ENCODE data around the gene CCDC33. TPM values are rescaled to one million over a fixed set of nuclear protein-coding genes. Genes with fewer than 3 reads are reported as not detected.

Gene CCDC33
- total and polyA plus RNA-seq, 10 of the 15 experiments (the other 5 are each of a cell fraction or from before 2014, with no cell fraction given) = 0.57 to 5.8 (median 4.3) TPM

DNA sequence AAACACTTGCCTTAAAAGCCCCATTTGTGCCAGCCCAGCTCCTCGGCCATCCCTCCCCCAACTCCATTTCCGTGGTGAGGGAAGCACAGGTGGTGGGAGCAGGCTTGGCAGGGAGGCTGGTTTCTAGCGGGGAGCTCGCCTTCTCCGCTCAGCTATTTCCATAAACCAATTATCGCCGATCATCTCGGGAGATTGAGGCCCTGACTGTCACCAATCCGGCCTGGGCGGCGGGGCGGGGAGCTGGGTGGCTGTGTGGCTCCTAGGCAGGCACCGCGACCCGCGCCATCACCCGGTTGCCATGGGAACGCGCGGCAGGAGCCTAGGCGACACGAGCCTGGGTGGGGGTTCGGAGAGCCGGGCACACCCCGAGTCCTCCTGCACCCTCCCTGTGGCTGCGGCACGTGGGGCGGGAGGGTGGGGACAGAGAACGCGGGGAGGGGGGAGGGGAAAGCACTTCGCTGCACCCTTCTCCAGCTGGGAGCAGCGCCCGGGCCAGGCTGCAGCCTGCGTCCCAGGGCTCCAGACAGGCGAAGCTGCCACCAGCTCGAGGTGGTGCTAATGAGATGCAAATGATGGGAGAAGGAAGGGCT, 9.3 kb downstream of the CCDC33 start:
- Histone ChIP-seq H3K9ac (ENCODE audit: control insufficient read depth, insufficient read depth, low read length) (no peak overlapping the region), H4K20me1 (ENCODE audit: control insufficient read depth, insufficient read depth) (no peaks in the 10 kb centered on the region), H3K27ac (ENCODE audit: control insufficient read depth, insufficient read depth) (no peak overlapping the region), H2AFZ (ENCODE audit: control insufficient read depth, low read depth, low read length) (no peak overlapping the region), H3K4me1 (ENCODE audit: control insufficient read depth, insufficient read depth, low read length) (no peaks in the 10 kb centered on the region; the same call in 1 of the 2 replicates), H3K9me3 (replicated peaks; ENCODE audit: control insufficient read depth, insufficient read depth, low read length) (no peaks in the 10 kb centered on the region), H3K27me3 (replicated peaks in 1 of 2; ENCODE audit: control insufficient read depth in 2 of 2, insufficient read depth in 2 of 2, low read length in 1 of 2) (no peaks in the 10 kb centered on the region; a peak in 1 of 4 replicates), H3K4me2 (ENCODE audit: control insufficient read depth, insufficient read depth) (no peak overlapping the region), H3K79me2 (ENCODE audit: control insufficient read depth, insufficient read depth, low read length) (no peaks in the 10 kb centered on the region), H3K4me3 (no peak overlapping the region), H3K36me3 (ENCODE audit: control insufficient read depth in 2 of 2, insufficient read depth in 2 of 2, low read length in 1 of 2) (no peaks in the 10 kb centered on the region)
- 38% methylated on average over 22 of the region's 36 CpGs for WGBS (ENCODE audit: insufficient coverage, insufficient replicate concordance, low lambda C conversion rate, missing lambda C conversion rate)
- ChIA-PET RAD21 (ENCODE audit: unreplicated experiment) (no interaction called here), SMC1A (ENCODE audit: uncharacterized antibody, unreplicated experiment) (no interaction called here), CTCF (no interaction called here), POLR2A (no interaction called here)
- DNase-seq (ENCODE audit: low read depth, low spot score) = no peak
- TF ChIP-seq YY1 (IDR thresholded peaks at IDR 0.05; ENCODE audit: low read depth, low read length) = no peak
- TF ChIP-seq NRF1 (conservative IDR thresholded peaks at IDR 0.05; ENCODE audit: low read depth, low read length) = no peak
- TF ChIP-seq EGR1 (IDR thresholded peaks at IDR 0.05; ENCODE audit: borderline replicate concordance in 1 of 2, low read depth in 2 of 2, low read length in 2 of 2) = no peak
- TF ChIP-seq PML (IDR thresholded peaks at IDR 0.05; ENCODE audit: low read length) = no peak
- TF ChIP-seq MYB (IDR thresholded peaks at IDR 0.05; ENCODE audit: borderline replicate concordance, low read depth, low read length) = no peak
- TF ChIP-seq, protein P1, sequence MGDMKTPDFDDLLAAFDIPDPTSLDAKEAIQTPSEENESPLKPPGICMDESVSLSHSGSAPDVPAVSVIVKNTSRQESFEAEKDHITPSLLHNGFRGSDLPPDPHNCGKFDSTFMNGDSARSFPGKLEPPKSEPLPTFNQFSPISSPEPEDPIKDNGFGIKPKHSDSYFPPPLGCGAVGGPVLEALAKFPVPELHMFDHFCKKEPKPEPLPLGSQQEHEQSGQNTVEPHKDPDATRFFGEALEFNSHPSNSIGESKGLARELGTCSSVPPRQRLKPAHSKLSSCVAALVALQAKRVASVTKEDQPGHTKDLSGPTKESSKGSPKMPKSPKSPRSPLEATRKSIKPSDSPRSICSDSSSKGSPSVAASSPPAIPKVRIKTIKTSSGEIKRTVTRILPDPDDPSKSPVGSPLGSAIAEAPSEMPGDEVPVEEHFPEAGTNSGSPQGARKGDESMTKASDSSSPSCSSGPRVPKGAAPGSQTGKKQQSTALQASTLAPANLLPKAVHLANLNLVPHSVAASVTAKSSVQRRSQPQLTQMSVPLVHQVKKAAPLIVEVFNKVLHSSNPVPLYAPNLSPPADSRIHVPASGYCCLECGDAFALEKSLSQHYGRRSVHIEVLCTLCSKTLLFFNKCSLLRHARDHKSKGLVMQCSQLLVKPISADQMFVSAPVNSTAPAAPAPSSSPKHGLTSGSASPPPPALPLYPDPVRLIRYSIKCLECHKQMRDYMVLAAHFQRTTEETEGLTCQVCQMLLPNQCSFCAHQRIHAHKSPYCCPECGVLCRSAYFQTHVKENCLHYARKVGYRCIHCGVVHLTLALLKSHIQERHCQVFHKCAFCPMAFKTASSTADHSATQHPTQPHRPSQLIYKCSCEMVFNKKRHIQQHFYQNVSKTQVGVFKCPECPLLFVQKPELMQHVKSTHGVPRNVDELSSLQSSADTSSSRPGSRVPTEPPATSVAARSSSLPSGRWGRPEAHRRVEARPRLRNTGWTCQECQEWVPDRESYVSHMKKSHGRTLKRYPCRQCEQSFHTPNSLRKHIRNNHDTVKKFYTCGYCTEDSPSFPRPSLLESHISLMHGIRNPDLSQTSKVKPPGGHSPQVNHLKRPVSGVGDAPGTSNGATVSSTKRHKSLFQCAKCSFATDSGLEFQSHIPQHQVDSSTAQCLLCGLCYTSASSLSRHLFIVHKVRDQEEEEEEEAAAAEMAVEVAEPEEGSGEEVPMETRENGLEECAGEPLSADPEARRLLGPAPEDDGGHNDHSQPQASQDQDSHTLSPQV (IDR thresholded peaks at IDR 0.05) = no peak
- ATAC-seq = no peak
- intact Hi-C loops (cut with micrococcal nuclease; ENCODE audit: unreplicated experiment) = no loop called here
- no TSS peak for BruUV-seq (replicated peaks)
- in situ Hi-C loops (cut with MboI) = no loop called here
- FAIRE-seq = no peak

All from GM12878 (cell line).